NCI-H82 treated with DMSO at 0.1 percent for 48 hours (cell line): Measurements from ENCODE around the gene ADD3.
"Not testable (repeated sequence)": the region's sequence is repeated elsewhere in the genome, so short reads cannot be mapped to it uniquely, and the experiment has no call there.

Experiments
- DNase-seq: peaks from one replicate; lab custom pipeline; 2025; ENCODE audit not compliant: unreplicated experiment; lab: John Stamatoyannopoulos, UW

ADD3 gene

GRCh38 chr10:109975244-109976190 lies 32.3 kb upstream of the ADD3 start:
- DNase-seq: peak; percentile 11

GRCh38 chr10:109976681-109977080 lies 31.1 kb upstream of the ADD3 start:
- no peak for DNase-seq

GRCh38 chr10:109977382-109977806 lies 30.4 kb upstream of the ADD3 start:
- DNase-seq: no peak

GRCh38 chr10:109978481-109978880 lies 29.3 kb upstream of the ADD3 start:
- DNase-seq: no peak

GRCh38 chr10:109979215-109979614 lies 28.6 kb upstream of the ADD3 start:
- DNase-seq: no peak

GRCh38 chr10:109981650-109982049 lies 26.1 kb upstream of the ADD3 start:
- no peak for DNase-seq

GRCh38 chr10:109982123-109982522 lies 25.7 kb upstream of the ADD3 start:
- DNase-seq: no peak

- no peak for DNase-seq
Measured at GRCh38 chr10:109982812-109983211, 25.0 kb upstream of the ADD3 start.

GRCh38 chr10:109984013-109984412 lies 23.8 kb upstream of the ADD3 start:
- no peak for DNase-seq

GRCh38 chr10:109985768-109986167 lies 22.0 kb upstream of the ADD3 start:
- not testable (repeated sequence) for DNase-seq

GRCh38 chr10:109987452-109988211 lies 20.2 kb upstream of the ADD3 start:
- no peak for DNase-seq

- no peak for DNase-seq
Measured at GRCh38 chr10:109988212-109988596, 19.6 kb upstream of the ADD3 start.

- DNase-seq: no peak
Measured at GRCh38 chr10:109991266-109991855, 16.4 kb upstream of the ADD3 start.

GRCh38 chr10:109992485-109992884 lies 15.3 kb upstream of the ADD3 start:
- no peak for DNase-seq

GRCh38 chr10:109993551-109994330 lies 14.0 kb upstream of the ADD3 start:
- DNase-seq: no peak

- no peak for DNase-seq
Measured at GRCh38 chr10:109994711-109995577, 12.8 kb upstream of the ADD3 start.

- no peak for DNase-seq
Measured at GRCh38 chr10:109995595-109995994, 12.2 kb upstream of the ADD3 start.

- no peak for DNase-seq
Measured at GRCh38 chr10:109996225-109996624, 11.6 kb upstream of the ADD3 start.

GRCh38 chr10:109996766-109997171 lies 11.0 kb upstream of the ADD3 start:
- no peak for DNase-seq

- DNase-seq: no peak
Measured at GRCh38 chr10:109997233-109997632, 10.6 kb upstream of the ADD3 start.
